HL-60/S4 treated with retinoic acid at 250 ng/mL for 4 days and 3 days (cell line): ENCODE measurements around the gene PPIH.
"Not testable (repeated sequence)": the region's sequence is repeated elsewhere in the genome, so short reads cannot be mapped to it uniquely, and the experiment has no call there.

Source experiments
- in situ Hi-C: fragments of 300-500 bp; cut with MboI; formaldehyde crosslinking; loops from 2 replicates; pipeline ENCODE4 v1.7.0; 2022; ENCODE audit warnings: low sequenced_read_pairs

PPIH gene

GRCh38 chr1:42657981-42658876, at the start of gene PPIH:
Gene PPIH, plus strand, starts transcription at chr1:42658423. Its CDS starts 24 bp downstream, at chr1:42658447.
- in situ Hi-C loops: no loop called here

GRCh38 chr1:42613803-42614131, 44.5 kb upstream of the PPIH start:
- in situ Hi-C loops: no loop called here

- in situ Hi-C loops: no loop called here
Observed at GRCh38 chr1:42618866-42619265, 39.4 kb upstream of the PPIH start.

- in situ Hi-C loops: no loop called here
Observed at GRCh38 chr1:42620307-42620706, 37.9 kb upstream of the PPIH start.

GRCh38 chr1:42621180-42621579, 37.0 kb upstream of the PPIH start:
- in situ Hi-C loops: not testable (repeated sequence)

GRCh38 chr1:42627205-42627604, 31.0 kb upstream of the PPIH start:
- in situ Hi-C loops: not testable (repeated sequence)

- in situ Hi-C loops: no loop called here
Observed at GRCh38 chr1:42639116-42639515, 19.1 kb upstream of the PPIH start.

GRCh38 chr1:42646056-42646455, 12.2 kb upstream of the PPIH start:
- in situ Hi-C loops: no loop called here

GRCh38 chr1:42657201-42657600, 1.0 kb upstream of the PPIH start:
- in situ Hi-C loops: no loop called here

- in situ Hi-C loops: no loop called here
Observed at GRCh38 chr1:42658877-42659337, 684 bp downstream of the PPIH start.

GRCh38 chr1:42660907-42661500, 2.8 kb downstream of the PPIH start:
- in situ Hi-C loops: no loop called here

GRCh38 chr1:42669936-42670335, 11.7 kb downstream of the PPIH start:
- in situ Hi-C loops: no loop called here

GRCh38 chr1:42670425-42670824, 12.2 kb downstream of the PPIH start:
- in situ Hi-C loops: no loop called here

- in situ Hi-C loops: no loop called here
Observed at GRCh38 chr1:42674214-42674613, 16.0 kb downstream of the PPIH start.

- in situ Hi-C loops: no loop called here
Observed at GRCh38 chr1:42674682-42675081, 16.5 kb downstream of the PPIH start.

- in situ Hi-C loops: no loop called here
Observed at GRCh38 chr1:42675467-42675866, 17.2 kb downstream of the PPIH start.

GRCh38 chr1:42676534-42677087, 18.4 kb downstream of the PPIH start:
- in situ Hi-C loops: no loop called here

- in situ Hi-C loops: no loop called here
Observed at GRCh38 chr1:42679364-42679983, 21.3 kb downstream of the PPIH start.

- in situ Hi-C loops: no loop called here
Observed at GRCh38 chr1:42680055-42680454, 21.8 kb downstream of the PPIH start.

GRCh38 chr1:42680921-42681683, 22.9 kb downstream of the PPIH start:
- in situ Hi-C loops: no loop called here
